ENCODE data around the gene NEDD4.

DNA sequence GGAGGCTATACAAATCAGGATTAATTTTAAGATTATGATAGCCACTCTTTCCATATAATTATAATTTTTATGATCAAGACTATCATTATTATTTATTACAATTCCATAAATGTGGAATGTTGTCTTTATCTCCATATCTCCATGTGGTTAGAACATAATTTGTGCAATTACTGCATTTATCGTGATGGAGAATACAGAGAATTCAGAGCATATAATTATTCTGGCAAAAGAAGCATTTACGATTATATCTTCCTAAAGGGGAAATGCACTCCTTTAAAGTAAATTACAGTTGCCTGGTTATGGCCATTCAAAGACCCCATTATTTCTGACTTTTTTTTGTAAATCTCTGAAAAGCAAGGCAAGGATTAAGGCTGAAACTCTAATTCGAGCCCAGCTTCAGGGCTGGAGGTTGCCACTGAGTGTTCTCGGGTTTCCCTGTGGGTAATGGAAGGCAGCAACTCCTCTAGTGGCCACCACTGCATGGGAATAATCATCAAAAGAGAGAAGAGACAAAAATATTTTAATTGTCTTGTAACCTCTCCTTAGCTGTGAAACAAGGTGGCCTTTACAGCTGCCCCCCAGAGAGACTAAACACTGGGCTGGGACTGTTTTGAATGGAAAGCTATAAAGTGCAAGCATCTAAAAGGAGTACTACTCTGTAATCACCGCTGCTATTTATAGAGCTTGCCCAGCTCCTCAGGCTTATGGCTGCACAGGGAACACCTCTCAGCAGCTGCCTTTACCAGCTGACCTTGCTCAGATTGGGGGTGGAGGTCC, 190.6 kb downstream of the NEDD4 start:
- TF ChIP-seq, protein P1, sequence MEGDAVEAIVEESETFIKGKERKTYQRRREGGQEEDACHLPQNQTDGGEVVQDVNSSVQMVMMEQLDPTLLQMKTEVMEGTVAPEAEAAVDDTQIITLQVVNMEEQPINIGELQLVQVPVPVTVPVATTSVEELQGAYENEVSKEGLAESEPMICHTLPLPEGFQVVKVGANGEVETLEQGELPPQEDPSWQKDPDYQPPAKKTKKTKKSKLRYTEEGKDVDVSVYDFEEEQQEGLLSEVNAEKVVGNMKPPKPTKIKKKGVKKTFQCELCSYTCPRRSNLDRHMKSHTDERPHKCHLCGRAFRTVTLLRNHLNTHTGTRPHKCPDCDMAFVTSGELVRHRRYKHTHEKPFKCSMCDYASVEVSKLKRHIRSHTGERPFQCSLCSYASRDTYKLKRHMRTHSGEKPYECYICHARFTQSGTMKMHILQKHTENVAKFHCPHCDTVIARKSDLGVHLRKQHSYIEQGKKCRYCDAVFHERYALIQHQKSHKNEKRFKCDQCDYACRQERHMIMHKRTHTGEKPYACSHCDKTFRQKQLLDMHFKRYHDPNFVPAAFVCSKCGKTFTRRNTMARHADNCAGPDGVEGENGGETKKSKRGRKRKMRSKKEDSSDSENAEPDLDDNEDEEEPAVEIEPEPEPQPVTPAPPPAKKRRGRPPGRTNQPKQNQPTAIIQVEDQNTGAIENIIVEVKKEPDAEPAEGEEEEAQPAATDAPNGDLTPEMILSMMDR (IDR thresholded peaks at IDR 0.05) = no peak
- TF ChIP-seq POLR2AphosphoS5 (IDR thresholded peaks at IDR 0.05; ENCODE audit: low read depth, low read length) = no peak

All from Panc1 (cell line).